ENCODE results near the gene USF2. TPM values are rescaled to one million over a fixed set of nuclear protein-coding genes. Genes with fewer than 3 reads are reported as not detected.

Gene USF2
- total RNA-seq, 2 experiments from 2014 or later: 116 to 154 TPM

GRCh38 chr19:35291916-35292315, 23.2 kb downstream of the USF2 start, which contains the start of gene MAG:
TSS of gene MAG (plus strand) at chr19:35292161. CDS start at chr19:35295409, 3,248 bp downstream.
- POLR2A ChIA-PET: no interaction called here
- no peak for ATAC-seq
- no peak within 1 kb of the TSS for H3K27ac Mint-ChIP-seq
- H3K27me3 Mint-ChIP-seq: no peaks in the 10 kb centered on the region
- CTCF ChIA-PET: no interaction called here
- DNase-seq: no peak
- no peaks in the 10 kb centered on the region for H3K36me3 Mint-ChIP-seq (ENCODE audit: low read depth)
- H3K4me3 Mint-ChIP-seq: no peak within 1 kb of the TSS
- no peaks in the 10 kb centered on the region for H3K9me3 Mint-ChIP-seq (ENCODE audit: low read depth)
- H3K4me1 Mint-ChIP-seq: peaks cover 8% of the 10 kb centered on the region
- intact Hi-C loops (cut with DNase I, micrococcal nuclease): no loop called here

GRCh38 chr19:35292421-35293362, 23.9 kb downstream of the USF2 start:
- H3K9me3 Mint-ChIP-seq (ENCODE audit: low read depth): no peaks in the 10 kb centered on the region
- DNase-seq (no peak), ATAC-seq (no peak)
- H3K27me3 Mint-ChIP-seq: no peaks in the 10 kb centered on the region
- CTCF ChIA-PET: no interaction called here
- H3K36me3 Mint-ChIP-seq (ENCODE audit: low read depth): no peaks in the 10 kb centered on the region
- POLR2A ChIA-PET: no interaction called here
- H3K4me3 Mint-ChIP-seq: no peak overlapping the region
- peaks cover 8% of the 10 kb centered on the region for H3K4me1 Mint-ChIP-seq
- intact Hi-C loops (cut with DNase I, micrococcal nuclease): no loop called here
- no peak overlapping the region for H3K27ac Mint-ChIP-seq

DNA sequence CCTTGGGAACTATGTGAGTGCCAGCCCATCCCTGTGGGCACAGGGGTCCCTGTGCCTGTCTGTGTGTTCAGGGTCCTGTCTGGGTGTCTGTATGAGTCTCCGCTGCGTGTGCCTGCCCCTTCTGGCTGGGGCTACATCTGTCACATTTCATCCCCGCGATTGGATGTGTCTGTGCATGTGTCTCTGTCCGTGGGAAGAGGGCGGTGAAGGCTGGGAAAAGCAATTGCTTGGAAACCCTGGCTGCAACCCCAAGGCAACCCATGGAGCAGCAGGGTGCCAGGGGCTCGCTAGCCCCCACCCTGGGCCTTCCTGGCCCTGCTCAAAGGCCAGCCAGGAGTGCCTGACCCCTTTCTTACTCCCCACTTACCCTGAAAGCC, 24.6 kb downstream of the USF2 start:
- Mint-ChIP-seq H3K9me3 (ENCODE audit: low read depth) (no peaks in the 10 kb centered on the region), H3K4me1 (peaks cover 8% of the 10 kb centered on the region), H3K36me3 (ENCODE audit: low read depth) (no peaks in the 10 kb centered on the region), H3K27me3 (no peaks in the 10 kb centered on the region), H3K27ac (no peak overlapping the region), H3K4me3 (no peak overlapping the region)
- DNase-seq: no peak
- ChIA-PET POLR2A (no interaction called here), CTCF (no interaction called here)
- no peak for ATAC-seq
- intact Hi-C loops (cut with DNase I, micrococcal nuclease): no loop called here

GRCh38 chr19:35293808-35294207, 25.0 kb downstream of the USF2 start:
- peaks cover 8% of the 10 kb centered on the region for H3K4me1 Mint-ChIP-seq
- intact Hi-C loops (cut with DNase I, micrococcal nuclease): no loop called here
- CTCF ChIA-PET: no interaction called here

DNA sequence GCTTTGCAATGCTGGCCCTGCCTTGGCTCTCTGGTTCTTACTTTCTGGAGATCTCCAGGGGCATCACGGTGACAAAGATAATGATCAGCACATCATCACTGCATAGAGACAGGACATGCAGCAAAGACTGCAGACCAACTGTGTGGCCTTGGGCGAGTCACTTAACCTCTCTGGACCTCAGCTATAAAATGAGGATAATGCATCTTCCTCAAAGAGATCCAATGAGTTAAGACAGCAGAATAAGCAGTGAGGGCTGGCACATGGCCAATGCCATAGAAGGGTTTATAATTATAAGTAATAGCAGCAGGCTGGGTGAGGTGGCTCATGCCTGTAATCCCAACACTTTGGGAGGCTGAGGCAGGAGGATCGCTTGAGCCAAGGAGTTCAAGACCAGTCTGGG, 25.6 kb downstream of the USF2 start:
- Mint-ChIP-seq H3K4me1 (peaks cover 8% of the 10 kb centered on the region), H3K4me3 (no peak overlapping the region), H3K27me3 (no peaks in the 10 kb centered on the region), H3K36me3 (ENCODE audit: low read depth) (no peaks in the 10 kb centered on the region), H3K27ac (no peak overlapping the region), H3K9me3 (ENCODE audit: low read depth) (no peaks in the 10 kb centered on the region)
- ChIA-PET CTCF (no interaction called here), POLR2A (interaction anchor here (0.6 kb wide), 1 partner anchor 14 kb away, joined by 3 read pairs; no protein-coding TSS in a partner anchor)
- ATAC-seq (no peak), DNase-seq (no peak)
- intact Hi-C loops (cut with DNase I, micrococcal nuclease): no loop called here

More at GRCh38 chr19:35293808-35294207, 25.0 kb downstream of the USF2 start:
- no peak overlapping the region for H3K4me3 Mint-ChIP-seq
- DNase-seq (no peak), ATAC-seq (no peak)
- H3K9me3 Mint-ChIP-seq (ENCODE audit: low read depth): no peaks in the 10 kb centered on the region
- H3K36me3 Mint-ChIP-seq (ENCODE audit: low read depth): no peaks in the 10 kb centered on the region
- no peaks in the 10 kb centered on the region for H3K27me3 Mint-ChIP-seq
- no peak overlapping the region for H3K27ac Mint-ChIP-seq
- POLR2A ChIA-PET: interaction anchor here (0.6 kb wide), 1 partner anchor 13 kb away, joined by 3 read pairs; no protein-coding TSS in a partner anchor

GRCh38 chr19:35294859-35295791, 26.4 kb downstream of the USF2 start:
- CTCF ChIA-PET: interaction anchor here (0.7 to 0.8 kb wide), 3 partner anchors 11 to 61 kb away, joined by 3 to 5 read pairs (median 4); no protein-coding TSS in a partner anchor
- H3K27ac Mint-ChIP-seq: peak overlapping the region; percentile 16
- H3K9me3 Mint-ChIP-seq (ENCODE audit: low read depth): no peaks in the 10 kb centered on the region
- H3K4me3 Mint-ChIP-seq: no peak overlapping the region
- intact Hi-C loops (cut with DNase I, micrococcal nuclease): no loop called here
- DNase-seq (no peak), ATAC-seq (no peak)
- no peaks in the 10 kb centered on the region for H3K27me3 Mint-ChIP-seq
- peaks cover 8% of the 10 kb centered on the region for H3K4me1 Mint-ChIP-seq
- POLR2A ChIA-PET: no interaction called here
- H3K36me3 Mint-ChIP-seq (ENCODE audit: low read depth): no peaks in the 10 kb centered on the region

DNA sequence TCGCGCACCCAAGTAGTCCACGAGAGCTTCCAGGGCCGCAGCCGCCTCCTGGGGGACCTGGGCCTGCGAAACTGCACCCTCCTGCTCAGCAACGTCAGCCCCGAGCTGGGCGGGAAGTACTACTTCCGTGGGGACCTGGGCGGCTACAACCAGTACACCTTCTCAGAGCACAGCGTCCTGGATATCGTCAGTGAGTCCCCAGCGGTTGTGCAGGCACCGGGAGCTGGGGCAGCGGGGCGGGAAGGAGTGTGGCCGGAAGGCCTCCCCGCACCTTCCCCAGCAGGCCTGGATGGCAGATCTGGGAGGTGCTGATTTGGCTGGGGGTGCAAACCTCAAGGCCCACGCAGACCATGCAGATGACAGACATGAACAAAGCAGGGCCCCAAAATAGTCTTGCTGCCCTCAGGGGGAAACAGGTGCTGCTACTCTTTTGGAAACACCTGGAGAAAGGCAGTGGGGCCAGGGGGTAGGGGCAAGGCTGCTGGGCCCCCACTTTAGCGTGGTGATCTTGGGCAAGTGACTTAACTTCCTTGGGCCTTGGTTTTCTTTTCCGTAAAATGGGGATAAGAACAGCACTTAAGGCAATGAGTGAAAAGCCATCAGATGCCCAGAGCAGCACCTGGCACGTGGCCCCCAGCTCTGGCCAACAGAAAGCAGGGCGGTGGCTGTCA, 27.2 kb downstream of the USF2 start:
- intact Hi-C loops (cut with DNase I, micrococcal nuclease): no loop called here
- Mint-ChIP-seq H3K4me1 (peaks cover 8% of the 10 kb centered on the region), H3K4me3 (peak overlapping the region; percentile 12), H3K9me3 (ENCODE audit: low read depth) (no peaks in the 10 kb centered on the region), H3K36me3 (ENCODE audit: low read depth) (no peaks in the 10 kb centered on the region), H3K27me3 (no peaks in the 10 kb centered on the region), H3K27ac (peak overlapping the region; percentile 16)
- DNase-seq (peak; percentile 68), ATAC-seq (peak; percentile 82)
- ChIA-PET CTCF (interaction anchor here (0.7 to 0.8 kb wide), 2 partner anchors 12 to 61 kb away, joined by 3 to 4 read pairs; no protein-coding TSS in a partner anchor), POLR2A (no interaction called here)

- POLR2A ChIA-PET: interaction anchor here (0.6 kb wide), 1 partner anchor 1131 kb away, joined by 4 read pairs; no protein-coding TSS in a partner anchor
- CTCF ChIA-PET: no interaction called here
- intact Hi-C loops (cut with DNase I, micrococcal nuclease): no loop called here
- DNase-seq (no peak), ATAC-seq (peak; percentile 50)
- H3K4me1 Mint-ChIP-seq: peaks cover 8% of the 10 kb centered on the region
- H3K36me3 Mint-ChIP-seq (ENCODE audit: low read depth): no peaks in the 10 kb centered on the region
- H3K4me3 Mint-ChIP-seq: no peak overlapping the region
- H3K9me3 Mint-ChIP-seq (ENCODE audit: low read depth): no peaks in the 10 kb centered on the region
- no peak overlapping the region for H3K27ac Mint-ChIP-seq
- no peaks in the 10 kb centered on the region for H3K27me3 Mint-ChIP-seq
These were observed 28.1 kb downstream of the USF2 start for GRCh38 chr19:35296644-35297514.

DNA sequence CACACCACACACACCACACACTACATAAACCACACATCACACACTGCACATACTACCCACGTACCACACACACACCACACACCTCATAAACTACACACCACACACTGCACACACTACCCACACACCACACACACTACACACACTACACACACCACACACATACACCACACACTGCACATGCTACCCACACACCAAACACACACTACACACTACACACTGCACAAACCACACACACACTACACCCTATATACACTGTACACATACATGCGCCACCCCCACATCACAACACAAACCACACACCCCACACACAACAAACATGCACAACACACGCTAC, 28.7 kb downstream of the USF2 start:
- H3K27me3 Mint-ChIP-seq: no peaks in the 10 kb centered on the region
- peaks cover 8% of the 10 kb centered on the region for H3K4me1 Mint-ChIP-seq
- H3K27ac Mint-ChIP-seq: no peak overlapping the region
- ChIA-PET CTCF (no interaction called here), POLR2A (interaction anchor here (0.6 kb wide), 1 partner anchor 1130 kb away, joined by 4 read pairs; no protein-coding TSS in a partner anchor)
- no peaks in the 10 kb centered on the region for H3K9me3 Mint-ChIP-seq (ENCODE audit: low read depth)
- ATAC-seq: no peak
- no peak for DNase-seq
- intact Hi-C loops (cut with DNase I, micrococcal nuclease): no loop called here
- H3K36me3 Mint-ChIP-seq (ENCODE audit: low read depth): no peaks in the 10 kb centered on the region
- no peak overlapping the region for H3K4me3 Mint-ChIP-seq

DNA sequence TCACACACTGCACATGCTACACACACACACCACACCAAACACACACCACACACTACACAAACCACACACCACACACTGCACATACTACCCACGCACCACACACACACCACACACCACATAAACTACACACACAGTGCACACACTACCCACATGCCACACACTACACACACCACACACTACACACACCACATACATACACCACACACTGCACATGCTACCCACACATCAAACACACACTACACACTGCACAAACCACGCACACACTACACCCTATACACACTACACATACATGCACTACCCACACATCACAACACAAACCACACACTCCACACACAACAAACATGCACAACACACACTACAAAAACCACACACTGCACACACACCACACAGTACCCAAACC, 29.2 kb downstream of the USF2 start:
- Mint-ChIP-seq H3K36me3 (ENCODE audit: low read depth) (no peaks in the 10 kb centered on the region), H3K4me3 (no peak overlapping the region), H3K4me1 (peaks cover 8% of the 10 kb centered on the region), H3K9me3 (ENCODE audit: low read depth) (no peaks in the 10 kb centered on the region), H3K27ac (no peak overlapping the region), H3K27me3 (no peaks in the 10 kb centered on the region)
- DNase-seq (no peak), ATAC-seq (no peak)
- POLR2A ChIA-PET: no interaction called here
- CTCF ChIA-PET: no interaction called here
- intact Hi-C loops (cut with DNase I, micrococcal nuclease): no loop called here
